Retinal pigment epithelial cell (primary cell): ENCODE results near the gene KIAA1217.
A peak's percentile ranks its signal among the peaks of the same experiment; 100 is the strongest.

Experiments used
- DNase-seq: peaks from one replicate; pipeline ENCODE4 v3.0.0-alpha.2; 2010; ENCODE audit warnings: low read depth
- H3K4me3 ChIP-seq: 2 replicates; pipeline ENCODE4 v1.5.1; 2011; ENCODE audit warnings: mild to moderate bottlenecking, low read length, control low read depth, moderate library complexity
- CTCF ChIP-seq: conservative IDR thresholded peaks from 2 replicates; pipeline ENCODE4 v1.5.1; 2011; ENCODE audit warnings: low read depth, low read length, control low read depth, inconsistent platforms

The KIAA1217 gene

GRCh38 chr10:24254180-24254579 is 45.2 kb downstream of the KIAA1217 start:
- DNase-seq = no peak

GRCh38 chr10:24255115-24255880 is 46.4 kb downstream of the KIAA1217 start:
- DNase-seq = peak; percentile 86
- peak overlapping the region; percentile 59 for H3K4me3 ChIP-seq
- TF ChIP-seq CTCF = no peak

More at GRCh38 chr10:24254180-24254579, 45.2 kb downstream of the KIAA1217 start:
- TF ChIP-seq CTCF = no peak
- H3K4me3 ChIP-seq = no peak overlapping the region

- peak; percentile 64 for DNase-seq
- TF ChIP-seq CTCF = no peak
- peak overlapping the region; percentile 59 for H3K4me3 ChIP-seq
Measured at GRCh38 chr10:24255881-24256311, 47.0 kb downstream of the KIAA1217 start.

GRCh38 chr10:24256619-24257107 is 47.7 kb downstream of the KIAA1217 start:
- no peak for TF ChIP-seq CTCF
- peak overlapping the region; percentile 59 for H3K4me3 ChIP-seq
- no peak for DNase-seq

GRCh38 chr10:24257588-24257987 is 48.6 kb downstream of the KIAA1217 start:
- no peak for TF ChIP-seq CTCF
- no peak for DNase-seq
- no peak overlapping the region for H3K4me3 ChIP-seq

GRCh38 chr10:24259365-24260130 is 50.6 kb downstream of the KIAA1217 start:
- DNase-seq = no peak
- TF ChIP-seq CTCF = no peak
- no peak overlapping the region for H3K4me3 ChIP-seq
